AG10803 (cell line): ENCODE data around the gene SKA3.
A peak's percentile ranks its signal among the peaks of the same experiment; 100 is the strongest.
"Not testable (repeated sequence)": the region's sequence is repeated elsewhere in the genome, so short reads cannot be mapped to it uniquely, and the experiment has no call there.

ENCODE experiments used
- DNase-seq: peaks from one replicate; pipeline ENCODE4 v3.0.0; 2010; ENCODE audit warnings: low read depth
- H3K4me3 ChIP-seq: 2 replicates; pipeline ENCODE4 v1.5.1; 2011; ENCODE audit warnings: mild to moderate bottlenecking, low read length, control low read depth
- CTCF ChIP-seq: conservative IDR thresholded peaks from 2 replicates; pipeline ENCODE4 v1.5.1; 2011; ENCODE audit warnings: mild to moderate bottlenecking, low read length, control low read depth, inconsistent platforms

SKA3 gene

GRCh38 chr13:21149568-21149967 is 26.8 kb downstream of the SKA3 start:
- no peak for TF ChIP-seq CTCF

GRCh38 chr13:21148557-21149258 is 27.6 kb downstream of the SKA3 start:
- no peak overlapping the region for H3K4me3 ChIP-seq
- no peak for DNase-seq
- TF ChIP-seq CTCF, result no peak

More at GRCh38 chr13:21149568-21149967, 26.8 kb downstream of the SKA3 start:
- DNase-seq, result no peak
- H3K4me3 ChIP-seq, result no peak overlapping the region

GRCh38 chr13:21147827-21148226 is 28.5 kb downstream of the SKA3 start:
- DNase-seq, result no peak
- H3K4me3 ChIP-seq, result no peak overlapping the region
- no peak for TF ChIP-seq CTCF

DNA sequence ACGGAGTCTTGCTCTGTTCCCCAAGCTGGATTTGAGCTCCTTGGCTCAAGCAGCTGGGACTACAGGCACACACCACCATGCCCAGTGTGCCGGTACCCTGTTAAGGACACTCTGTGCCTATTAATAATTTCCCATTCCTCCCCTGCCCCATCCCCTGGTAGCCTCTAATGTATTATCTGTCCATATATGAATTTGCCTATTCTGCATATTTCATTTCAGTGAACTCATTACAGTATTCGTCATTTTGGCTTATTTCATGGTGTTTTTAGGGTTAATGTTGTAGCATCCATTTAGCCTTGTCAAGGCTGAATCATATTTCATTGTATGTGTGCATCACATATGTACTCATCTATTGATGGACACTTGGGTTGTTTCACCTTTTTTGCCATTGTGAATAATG is 33.6 kb downstream of the SKA3 start:
- TF ChIP-seq CTCF, result no peak
- no peak overlapping the region for H3K4me3 ChIP-seq
- DNase-seq, result no peak

DNA sequence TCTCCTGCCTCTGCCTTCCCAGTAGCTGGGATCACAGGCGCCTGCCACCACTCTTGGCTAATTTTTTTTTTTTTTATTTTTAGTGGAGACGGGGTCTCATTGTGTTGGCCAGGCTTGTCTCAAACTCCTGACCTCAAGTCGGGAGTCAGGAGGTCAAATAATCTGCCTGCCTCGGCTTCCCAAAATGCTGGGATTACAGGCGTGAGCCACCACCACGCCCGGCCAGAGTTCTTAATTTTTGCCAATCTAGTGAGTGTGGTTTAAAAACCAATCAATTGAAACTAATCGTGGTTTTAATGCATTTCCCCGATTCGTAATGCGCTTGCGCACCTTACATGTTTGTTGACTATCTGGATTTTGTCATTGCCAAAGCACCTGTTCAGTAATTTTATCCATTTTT is 37.0 kb downstream of the SKA3 start:
- no peak for TF ChIP-seq CTCF
- DNase-seq, result no peak

GRCh38 chr13:21138561-21138960 is 37.8 kb downstream of the SKA3 start:
- no peak for TF ChIP-seq CTCF
- H3K4me3 ChIP-seq, result no peak overlapping the region
- DNase-seq, result no peak

More for the DNA sequence above, 37.0 kb downstream of the SKA3 start:
- peak overlapping the region; percentile 72 for H3K4me3 ChIP-seq

DNA sequence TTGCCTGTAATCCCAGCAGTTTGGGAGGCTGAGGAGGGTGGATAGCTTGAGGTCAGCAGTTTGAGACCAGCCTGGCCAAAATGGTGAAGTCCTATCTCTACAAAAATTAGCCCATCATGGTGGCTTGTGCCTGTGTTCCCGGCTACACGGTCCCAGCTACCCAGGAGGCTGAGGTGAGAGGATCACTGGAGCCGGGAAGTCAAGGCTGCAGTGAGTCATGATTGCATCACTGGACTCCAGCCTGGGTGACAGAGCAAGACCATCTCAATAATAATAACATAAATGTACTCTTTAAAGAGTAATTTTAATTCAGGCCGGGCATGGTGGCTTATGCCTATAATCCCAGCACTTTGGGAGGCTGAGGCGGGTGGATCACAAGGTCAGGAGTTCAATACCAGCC is 38.7 kb downstream of the SKA3 start:
- TF ChIP-seq CTCF, result no peak
- DNase-seq, result peak; percentile 8

GRCh38 chr13:21135833-21136232 is 40.5 kb downstream of the SKA3 start:
- not testable (repeated sequence) for H3K4me3 ChIP-seq, DNase-seq

More for the DNA sequence above, 38.7 kb downstream of the SKA3 start:
- no peak overlapping the region for H3K4me3 ChIP-seq
